OCI-M1 (cell line): ENCODE measurements around the gene EVPLL.
"Not testable (repeated sequence)": the region's sequence is repeated elsewhere in the genome, so short reads cannot be mapped to it uniquely, and the experiment has no call there.

Experiments used
- DNase-seq: peaks from one replicate; lab custom pipeline; 2025; lab: John Stamatoyannopoulos, UW

Gene EVPLL

DNA sequence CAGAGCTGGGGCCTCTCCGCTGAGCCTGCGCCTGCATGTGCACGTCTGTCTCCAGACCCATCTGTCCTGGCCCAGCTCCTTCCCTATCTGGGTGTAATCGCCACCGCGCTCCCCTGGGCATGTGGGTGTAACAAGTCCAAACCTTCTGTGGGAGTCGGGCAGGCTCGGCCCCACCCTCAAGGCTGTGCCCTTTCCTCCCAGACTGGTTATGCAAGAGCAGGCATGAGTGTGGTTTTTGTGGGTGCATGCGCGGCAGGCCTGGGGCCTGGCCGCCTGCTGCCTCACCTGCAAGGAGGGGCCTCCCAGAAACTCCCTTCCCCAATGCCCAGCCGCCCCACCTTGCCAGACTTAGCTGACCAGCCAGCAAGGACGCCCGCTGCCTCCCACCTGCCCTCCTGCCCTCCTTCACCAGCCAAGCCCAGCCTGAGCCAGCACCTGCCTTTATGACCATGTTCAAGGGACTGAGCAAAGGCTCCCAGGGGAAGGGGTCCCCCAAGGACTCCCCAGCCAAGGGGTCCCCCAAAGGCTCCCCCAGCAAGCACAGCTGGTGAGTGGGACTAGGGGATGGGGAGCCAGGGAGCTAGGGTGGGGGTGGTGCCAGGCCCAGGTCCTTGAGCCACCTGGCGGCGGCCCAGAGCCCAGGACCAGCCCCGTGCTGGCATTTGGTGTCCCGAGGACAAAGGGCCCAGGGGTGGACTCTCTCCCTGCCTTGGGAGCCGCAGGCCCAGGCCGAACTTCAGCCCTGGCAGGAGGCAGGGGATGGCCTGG is at the start of gene EVPLL:
TSS of gene EVPLL (plus strand) at position 342 of the 768 bp plus-strand sequence. CDS start 3,160 bp downstream, outside the sequence.
- DNase-seq, result no peak

DNA sequence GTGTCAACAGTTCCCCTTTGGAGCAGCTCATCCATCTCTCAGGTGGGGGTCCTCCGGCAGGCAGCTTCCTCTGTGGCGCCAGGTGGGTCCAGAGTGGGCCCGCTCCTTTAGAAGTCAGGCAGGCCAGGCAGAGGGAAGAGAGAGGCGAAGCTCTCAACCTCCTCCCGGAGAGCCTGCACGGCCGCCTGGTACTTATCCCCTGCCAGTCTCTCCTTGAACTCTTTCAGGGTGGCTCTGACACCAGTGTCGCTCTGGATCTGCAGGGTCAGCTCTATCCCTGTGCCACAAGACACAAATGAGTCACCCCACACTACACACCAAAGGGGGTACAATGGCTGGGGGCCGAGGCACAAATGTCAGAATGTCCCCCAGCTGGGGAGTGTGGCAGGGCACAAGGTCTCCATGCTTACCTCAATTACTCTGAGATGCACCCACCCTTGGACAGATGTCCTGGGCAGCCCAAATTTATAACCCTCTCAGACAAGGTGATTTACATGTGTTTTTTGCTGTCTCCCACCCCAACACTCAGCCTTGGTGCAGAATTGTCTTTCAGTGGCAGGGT is 48.9 kb upstream of the EVPLL start:
- DNase-seq, result no peak

DNA sequence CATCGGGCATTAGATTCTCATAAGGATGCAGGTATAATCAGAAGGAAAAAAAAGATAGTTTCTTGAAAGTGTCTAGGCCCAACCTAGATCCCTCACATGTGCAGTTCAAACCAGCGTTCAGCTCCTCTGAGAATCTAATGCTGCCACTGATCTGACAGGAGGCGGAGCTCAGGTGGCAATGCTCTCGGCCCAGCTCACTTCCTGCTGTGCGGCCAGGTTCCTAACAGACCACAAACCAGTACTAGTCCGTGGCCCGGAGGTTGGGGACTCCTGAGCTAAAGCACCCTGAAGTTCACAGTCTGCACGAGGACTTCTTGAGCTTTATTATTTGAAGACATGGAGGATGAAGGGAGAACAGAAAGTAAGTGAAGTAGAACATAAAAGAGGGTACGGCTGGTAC is 45.7 kb upstream of the EVPLL start:
- DNase-seq, result no peak

DNA sequence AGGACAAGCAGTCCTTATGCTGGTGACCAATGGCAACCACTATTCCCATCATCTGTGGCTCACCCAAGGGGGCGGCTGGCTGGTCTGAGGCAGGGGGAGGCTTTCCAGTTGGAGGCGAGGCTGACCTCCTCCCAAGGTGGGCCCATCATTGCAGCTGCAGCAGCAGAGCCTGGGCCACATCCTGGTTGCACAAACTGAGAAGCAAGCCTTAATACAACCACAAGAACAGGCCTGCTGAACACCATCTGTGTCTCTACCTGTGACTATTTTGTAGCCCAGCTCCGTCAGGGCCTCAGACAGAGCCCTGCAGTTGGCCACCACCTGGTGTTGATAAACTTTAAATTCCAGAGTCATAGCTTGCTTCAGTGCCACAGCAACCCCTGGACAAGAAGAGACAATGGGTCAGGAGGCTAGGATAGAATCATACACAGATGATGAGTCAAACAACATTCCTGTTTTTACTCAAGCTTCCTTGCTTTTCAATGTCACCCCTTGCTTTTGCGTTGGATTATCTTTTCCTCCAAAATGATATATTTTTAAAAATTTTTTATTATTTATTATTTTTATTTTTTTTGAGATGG is 44.6 kb upstream of the EVPLL start:
- no peak for DNase-seq

DNA sequence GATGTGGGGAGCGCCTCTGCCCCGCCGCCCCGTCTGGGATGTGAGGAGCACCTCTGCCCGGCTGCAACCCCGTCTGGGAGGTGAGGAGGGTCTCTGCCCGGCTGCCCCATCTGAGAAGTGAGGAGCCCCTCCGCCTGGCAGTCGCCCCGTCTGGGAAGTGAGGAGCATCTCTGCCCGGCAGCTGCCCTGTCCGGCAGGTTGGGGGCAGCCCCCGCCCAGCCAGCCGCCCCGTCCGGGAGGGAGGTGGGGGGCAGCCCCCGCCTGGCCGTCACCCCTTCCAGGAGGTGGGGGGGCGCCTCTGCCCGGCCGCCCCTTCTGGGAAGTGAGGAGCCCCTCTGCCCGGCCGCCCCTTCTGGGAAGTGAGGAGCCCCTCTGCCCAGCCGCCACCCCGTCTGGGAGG is 39.4 kb upstream of the EVPLL start:
- not testable (repeated sequence) for DNase-seq

DNA sequence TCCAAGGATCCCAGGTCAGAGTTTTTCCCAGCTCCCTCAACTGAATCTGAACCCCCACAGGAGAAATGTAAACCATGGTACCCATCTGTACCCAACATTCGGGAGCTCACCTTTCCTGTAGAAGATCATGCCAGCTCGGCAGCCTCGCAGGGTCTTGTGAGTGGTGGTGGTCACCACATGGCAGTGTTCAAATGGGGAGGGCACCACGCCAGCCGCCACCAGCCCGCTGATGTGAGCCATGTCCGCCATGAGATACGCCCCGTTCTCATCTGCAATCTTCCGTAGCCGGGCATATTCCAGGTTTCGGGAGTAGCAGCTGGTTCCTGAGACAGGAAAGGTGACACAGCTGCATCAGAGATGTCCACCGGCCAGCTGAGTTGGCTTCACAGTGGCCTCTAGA is 37.6 kb upstream of the EVPLL start:
- DNase-seq, result no peak

DNA sequence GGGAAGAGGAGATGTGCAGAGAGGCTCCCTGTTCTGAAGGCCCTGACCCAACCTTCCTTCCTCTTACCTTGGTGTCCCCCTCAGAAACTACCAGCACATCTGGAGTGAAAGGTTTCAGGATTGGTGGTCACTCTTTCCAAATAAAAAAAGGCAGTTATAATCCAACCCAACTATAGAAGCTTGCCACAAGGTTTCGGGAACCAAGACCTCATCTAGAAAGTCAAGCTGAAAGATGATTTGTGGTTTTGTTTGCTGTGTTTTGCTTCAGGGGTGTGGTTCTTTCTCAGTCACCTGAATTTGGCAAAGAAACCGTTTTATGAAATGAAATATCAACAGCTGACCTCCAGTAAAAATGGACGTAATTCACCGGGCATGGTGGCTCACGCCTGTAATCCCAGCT is 33.6 kb upstream of the EVPLL start:
- no peak for DNase-seq

DNA sequence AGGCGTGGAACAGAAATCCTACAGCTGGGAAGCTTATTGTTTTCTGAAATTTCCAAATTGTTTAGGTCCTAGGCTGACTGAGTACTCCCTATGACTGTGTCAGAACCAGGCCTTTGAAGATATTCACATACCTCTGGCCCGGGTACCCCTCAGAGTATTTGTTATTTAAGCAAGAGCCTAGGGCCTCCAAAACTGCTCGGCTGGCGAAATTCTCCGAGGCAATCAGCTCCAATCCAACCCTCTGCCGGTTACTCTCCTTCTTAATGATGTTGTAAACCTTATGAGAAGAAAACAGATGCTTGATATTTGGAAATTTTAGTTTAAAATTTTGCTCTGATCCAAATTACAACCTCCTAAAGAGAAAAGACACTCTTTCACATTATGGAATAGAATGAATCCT is 24.0 kb upstream of the EVPLL start:
- no peak for DNase-seq

DNA sequence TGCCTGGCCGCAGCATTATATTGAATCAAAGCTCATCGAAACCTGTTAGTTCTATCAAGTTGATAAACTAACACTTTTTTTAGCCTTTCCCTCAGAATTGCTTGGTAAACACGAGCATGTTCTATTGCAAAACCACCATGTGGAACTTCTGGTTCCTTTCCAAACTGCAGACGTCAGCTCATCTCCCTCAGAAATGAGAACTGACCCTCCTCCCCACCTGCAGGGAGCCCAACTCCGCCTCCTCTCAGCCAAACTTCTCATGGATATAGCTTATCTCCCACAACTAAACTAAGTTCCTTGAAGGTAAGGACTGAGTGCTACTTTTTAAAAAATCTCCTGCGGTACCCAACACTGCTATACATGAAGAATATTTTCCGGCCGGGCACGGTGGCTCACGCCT is 21.0 kb upstream of the EVPLL start:
- DNase-seq, result no peak

DNA sequence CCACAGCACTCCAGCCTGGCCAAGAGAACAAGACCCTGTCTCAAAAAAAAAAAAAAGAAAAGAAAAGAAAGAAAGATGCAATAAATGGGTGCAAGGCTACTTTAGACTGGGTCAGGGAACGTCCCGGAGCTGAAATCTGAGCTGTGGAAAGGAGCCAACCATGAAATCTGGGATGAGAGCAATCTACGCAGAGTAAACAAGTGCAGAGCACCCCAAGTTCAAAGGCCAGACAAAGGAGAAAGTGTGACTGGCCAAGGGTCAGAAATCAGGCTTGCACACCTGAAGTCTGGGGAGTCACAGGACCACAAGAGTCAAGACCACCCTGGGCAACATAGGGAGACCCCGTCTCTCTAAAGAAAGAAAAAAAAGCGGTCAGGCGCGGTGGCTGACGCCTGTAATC is 17.1 kb upstream of the EVPLL start:
- DNase-seq, result no peak

DNA sequence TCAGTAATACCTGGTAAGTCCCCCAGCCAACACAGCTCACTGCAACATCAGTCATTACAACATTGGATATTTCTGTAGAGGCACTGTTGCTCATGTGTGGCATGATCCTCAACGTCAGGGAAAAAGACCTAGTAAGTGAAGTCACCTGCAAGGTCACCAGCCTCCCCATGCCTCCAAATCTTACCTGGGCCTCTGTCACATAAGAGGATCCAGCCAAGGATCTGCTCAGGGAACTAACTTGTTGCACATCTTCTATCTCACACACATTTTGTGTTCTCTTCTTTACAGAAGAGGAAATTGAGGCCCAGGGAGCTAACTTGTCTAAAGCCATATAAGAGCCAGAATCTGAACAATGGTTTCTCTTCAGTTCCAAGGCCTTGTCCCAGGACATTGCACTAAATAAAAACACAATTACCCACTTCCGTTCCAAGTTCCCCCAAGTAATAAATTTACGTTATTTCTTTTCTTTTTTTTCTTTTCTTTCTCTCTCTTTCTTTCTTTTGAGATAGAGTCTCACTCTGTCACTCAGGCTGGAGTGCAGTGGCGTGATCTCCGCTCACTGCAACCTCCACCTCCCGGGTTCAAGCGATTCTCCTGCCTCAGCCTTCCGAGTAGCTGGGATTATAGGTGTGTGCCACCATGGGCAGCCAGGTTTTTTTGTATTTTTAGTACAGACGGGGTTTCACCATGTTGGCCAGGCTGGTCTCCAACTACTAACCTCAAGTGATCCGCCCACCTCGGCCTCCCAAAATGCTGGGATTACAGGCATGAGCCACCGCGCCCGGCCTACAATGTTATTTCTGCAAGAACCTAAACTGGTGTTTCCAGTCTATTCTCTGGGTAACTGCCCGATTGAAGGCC is 15.5 kb upstream of the EVPLL start:
- peak; percentile 1 for DNase-seq

DNA sequence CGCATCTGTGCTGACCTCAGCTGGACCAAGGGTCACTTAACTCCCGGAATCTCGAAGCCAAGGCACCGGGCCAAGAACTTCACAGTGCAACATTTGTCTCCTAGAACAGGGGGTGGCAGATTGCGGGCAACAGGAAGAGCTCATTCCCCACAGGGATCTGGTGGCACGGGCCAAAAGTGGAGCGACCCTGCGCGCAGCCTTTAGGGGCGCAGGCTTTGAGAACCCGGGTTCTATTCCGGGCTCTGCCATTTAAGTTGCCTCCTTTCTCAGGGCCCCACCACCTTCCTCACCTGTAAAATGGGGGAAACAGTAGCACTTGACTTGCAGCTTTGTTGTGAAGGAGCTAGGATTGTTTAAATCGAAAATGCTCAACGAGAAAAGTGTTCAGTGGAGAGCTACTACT is 14.9 kb upstream of the EVPLL start:
- DNase-seq, result peak; percentile 24

DNA sequence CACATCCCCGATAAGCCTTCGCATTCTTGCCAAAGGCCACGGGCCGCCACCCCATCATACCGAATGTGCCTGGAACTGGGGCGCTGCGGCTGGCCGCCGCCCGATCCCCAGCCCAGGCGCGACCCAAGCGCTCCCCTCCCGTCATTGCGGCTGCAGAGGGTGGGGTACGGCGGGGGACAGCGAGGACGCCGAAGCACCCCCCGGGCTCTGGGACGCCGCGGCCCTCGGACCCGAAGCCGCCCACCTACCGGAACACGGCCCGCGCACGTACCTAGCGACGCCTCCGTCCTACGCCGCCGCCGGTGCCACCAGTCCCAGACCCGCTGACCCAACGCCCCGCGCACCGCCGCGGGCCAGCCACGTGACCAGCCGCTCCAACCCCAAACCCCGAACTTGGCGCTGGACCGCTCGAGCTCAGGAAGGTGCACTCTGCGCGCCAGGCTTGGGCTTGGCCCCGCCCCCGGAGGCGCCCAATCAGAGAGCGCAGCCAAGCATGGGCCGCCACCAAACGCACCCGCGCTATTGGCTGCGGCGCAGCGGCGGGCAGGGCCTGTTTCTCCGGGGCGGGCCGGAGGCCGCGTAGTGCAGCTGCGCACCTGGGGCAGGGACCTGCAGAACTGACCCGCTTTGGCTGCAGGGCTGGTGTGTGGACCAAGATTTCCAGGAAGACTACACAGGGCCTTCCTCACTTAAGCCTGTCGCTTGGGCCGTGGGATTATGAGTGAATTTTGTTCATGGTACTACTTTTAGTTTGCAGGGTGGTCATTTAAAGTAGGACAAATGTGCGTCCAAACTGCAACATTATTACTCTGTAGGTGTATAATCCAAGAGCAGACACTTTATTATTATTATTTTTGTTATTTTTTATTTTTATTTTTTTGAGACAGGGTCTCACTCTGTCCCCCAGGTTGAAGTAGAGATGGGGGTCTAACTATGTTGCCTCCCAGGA is 14.2 kb upstream of the EVPLL start, which contains the start of gene SHMT1:
TSS of gene SHMT1 (minus strand) at position 450 of the 949 bp plus-strand sequence. CDS start 7,569 bp downstream, outside the sequence.
- peak; percentile 92 for DNase-seq

DNA sequence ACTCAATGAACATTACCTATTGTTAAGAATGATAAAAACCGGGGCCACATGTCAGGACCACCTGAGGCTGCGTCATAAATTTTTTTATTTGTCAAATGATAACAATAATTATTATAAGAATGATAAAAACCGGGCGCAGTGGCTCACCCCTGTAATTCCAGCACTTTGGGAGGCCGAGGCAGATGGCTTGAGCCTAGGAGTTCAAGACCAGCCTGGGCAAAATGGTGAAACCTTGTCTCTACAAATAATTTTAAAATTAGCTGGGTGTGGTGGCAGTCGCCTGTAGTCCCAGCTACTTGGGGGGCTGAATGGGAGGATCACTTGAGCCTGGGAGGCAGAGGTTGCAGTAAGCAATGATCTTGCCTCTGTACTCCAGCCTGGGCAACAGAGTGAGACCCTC is 13.4 kb upstream of the EVPLL start:
- no peak for DNase-seq

DNA sequence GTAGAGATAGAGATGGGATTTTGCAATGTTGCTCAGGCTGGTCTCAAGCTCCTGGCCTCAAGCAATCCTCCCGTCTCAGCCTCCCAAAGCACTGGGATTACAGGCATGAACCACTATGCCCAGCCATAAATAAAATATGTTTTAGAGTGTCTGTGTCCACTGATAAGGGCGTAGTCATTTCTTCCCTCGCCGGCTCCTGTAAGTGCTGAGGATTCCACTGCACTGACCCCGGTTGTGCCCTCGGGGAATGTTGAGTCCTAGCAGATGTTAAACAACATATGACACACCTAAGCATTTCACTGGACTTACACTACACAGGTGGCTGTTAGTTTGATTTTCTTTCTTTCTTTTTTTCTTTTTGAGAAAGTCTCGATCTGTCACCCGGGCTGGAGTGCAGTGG is 8.6 kb upstream of the EVPLL start:
- peak; percentile 6 for DNase-seq

DNA sequence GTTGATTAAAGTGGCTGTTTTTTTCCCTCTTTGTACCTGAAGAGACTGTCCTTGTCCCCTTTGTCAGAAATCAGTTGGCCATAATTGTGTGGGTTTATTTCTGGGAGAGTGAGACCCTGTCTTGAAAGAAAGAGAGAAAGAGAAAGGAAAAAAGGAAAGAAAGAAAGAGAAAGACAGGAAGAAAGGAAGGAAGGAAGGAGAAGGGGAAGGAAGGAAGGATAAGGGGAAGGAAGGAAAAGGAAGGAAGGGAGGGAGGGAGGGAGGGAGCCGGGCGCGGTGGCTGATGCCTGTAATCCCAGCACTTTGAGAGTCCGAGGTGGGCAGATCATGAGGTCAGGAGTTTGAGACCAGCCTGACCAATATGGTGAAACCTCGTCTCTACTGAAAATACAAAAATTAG is 6.8 kb upstream of the EVPLL start:
- DNase-seq, result no peak

DNA sequence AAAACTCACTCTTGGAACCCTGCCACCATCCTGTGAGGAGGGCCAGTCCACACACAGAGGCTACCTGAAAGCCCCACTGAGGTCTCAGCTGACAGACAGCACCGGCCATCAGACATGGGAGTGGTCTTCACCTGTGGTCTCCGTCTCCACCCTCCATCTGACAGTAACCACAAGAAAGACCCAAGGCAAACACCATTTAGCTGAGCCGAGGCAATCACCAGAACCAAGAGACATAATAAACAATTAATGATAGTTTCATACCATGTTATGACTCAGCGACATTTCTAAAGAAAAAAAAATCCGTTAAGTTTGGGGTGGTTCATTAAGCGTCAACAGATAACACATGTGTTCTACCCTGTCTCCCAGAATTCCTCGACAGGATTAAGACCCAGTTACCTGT is 6.1 kb upstream of the EVPLL start:
- no peak for DNase-seq

DNA sequence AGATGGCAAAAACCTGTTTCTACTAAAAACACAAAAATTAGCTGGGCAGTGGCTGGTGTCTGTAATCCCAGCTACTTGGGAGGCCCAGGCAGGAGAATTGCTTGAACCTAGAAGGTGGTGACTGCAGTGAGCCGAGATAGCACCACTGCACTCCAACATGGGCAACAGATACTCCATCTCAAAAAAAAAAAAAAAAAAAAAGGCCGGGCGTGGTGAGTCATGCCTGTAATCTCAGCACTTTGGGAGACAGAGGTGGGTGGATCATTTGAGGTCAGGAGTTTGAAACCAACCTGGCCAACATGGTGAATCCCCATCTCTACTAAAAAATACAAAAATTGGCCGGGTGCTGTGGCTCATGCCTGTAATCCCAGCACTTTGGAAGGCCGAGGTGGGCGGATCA is 4.4 kb upstream of the EVPLL start:
- DNase-seq, result peak; percentile 5

DNA sequence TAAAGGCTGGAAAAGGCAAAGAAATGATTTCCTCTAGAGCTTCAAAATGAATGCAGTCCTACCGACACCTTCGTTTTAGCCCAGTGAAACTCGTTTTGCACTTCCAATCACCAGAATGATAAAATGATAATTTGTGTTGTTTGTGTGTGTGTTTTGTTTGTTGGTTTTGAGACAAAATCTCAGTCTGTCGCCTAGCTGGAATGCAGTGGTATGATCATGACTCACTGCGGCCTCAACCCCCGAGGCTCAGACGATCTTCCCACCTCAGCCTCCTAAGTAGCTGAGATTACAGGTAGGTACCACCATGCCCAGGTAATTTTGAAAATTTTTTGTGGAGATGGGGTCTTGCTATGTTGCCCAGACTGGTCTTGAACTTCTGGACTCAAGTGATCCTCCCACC is 3.4 kb upstream of the EVPLL start:
- no peak for DNase-seq

DNA sequence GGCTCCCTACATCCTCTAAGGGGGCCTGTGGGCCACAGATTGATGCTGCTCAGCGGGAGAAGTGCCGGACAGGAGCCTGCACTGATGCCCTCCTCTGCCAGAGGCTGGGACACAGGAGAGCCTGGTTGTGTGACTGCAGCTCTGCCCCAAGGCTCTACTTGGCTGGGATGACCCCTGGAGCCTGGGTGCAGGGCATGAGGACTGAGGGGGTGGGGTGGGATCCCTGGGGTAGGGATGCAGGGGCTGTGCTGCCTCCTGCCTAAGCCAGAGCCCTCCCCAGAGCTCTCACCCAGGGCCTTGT is 577 bp downstream of the EVPLL start:
- no peak for DNase-seq

DNA sequence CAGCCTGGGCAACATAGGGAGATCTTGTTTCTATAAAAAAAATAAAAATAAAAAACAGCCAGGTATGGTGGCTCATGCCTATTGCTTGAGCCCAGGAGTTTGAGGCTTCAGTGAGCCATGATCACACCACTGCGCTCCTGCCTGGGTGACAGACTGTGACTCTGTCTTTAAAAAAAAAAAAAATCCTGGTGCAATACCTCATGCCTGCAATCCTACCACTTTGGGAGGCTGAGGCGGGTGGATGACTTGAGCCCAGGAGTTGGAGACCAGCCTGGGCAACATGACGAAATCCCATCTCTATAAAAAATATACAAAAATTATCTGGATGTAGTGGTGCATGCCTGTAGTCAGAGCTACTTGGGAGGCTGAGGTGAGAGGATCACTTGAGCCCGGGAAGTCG is 1.0 kb downstream of the EVPLL start:
- DNase-seq, result not testable (repeated sequence)
